Measurements from ENCODE around the gene ZC3H7A.

GRCh38 chr16:11743308-11744074, 53.6 kb downstream of the ZC3H7A start:
- TF ChIP-seq, protein P1, sequence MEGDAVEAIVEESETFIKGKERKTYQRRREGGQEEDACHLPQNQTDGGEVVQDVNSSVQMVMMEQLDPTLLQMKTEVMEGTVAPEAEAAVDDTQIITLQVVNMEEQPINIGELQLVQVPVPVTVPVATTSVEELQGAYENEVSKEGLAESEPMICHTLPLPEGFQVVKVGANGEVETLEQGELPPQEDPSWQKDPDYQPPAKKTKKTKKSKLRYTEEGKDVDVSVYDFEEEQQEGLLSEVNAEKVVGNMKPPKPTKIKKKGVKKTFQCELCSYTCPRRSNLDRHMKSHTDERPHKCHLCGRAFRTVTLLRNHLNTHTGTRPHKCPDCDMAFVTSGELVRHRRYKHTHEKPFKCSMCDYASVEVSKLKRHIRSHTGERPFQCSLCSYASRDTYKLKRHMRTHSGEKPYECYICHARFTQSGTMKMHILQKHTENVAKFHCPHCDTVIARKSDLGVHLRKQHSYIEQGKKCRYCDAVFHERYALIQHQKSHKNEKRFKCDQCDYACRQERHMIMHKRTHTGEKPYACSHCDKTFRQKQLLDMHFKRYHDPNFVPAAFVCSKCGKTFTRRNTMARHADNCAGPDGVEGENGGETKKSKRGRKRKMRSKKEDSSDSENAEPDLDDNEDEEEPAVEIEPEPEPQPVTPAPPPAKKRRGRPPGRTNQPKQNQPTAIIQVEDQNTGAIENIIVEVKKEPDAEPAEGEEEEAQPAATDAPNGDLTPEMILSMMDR (IDR thresholded peaks at IDR 0.05; ENCODE audit: low read length) = no peak
- TF ChIP-seq EZH2 (IDR thresholded peaks at IDR 0.05; ENCODE audit: borderline replicate concordance, low read length) = no peak

All from OCI-LY1 (cell line).